Measurements from ENCODE around the gene PARP14. TPM values are rescaled to one million over a fixed set of nuclear protein-coding genes. Genes with fewer than 3 reads are reported as not detected.

PARP14 gene
- total and polyA plus RNA-seq, 2 experiments from 2014 or later: 5.6 to 11.7 TPM

DNA sequence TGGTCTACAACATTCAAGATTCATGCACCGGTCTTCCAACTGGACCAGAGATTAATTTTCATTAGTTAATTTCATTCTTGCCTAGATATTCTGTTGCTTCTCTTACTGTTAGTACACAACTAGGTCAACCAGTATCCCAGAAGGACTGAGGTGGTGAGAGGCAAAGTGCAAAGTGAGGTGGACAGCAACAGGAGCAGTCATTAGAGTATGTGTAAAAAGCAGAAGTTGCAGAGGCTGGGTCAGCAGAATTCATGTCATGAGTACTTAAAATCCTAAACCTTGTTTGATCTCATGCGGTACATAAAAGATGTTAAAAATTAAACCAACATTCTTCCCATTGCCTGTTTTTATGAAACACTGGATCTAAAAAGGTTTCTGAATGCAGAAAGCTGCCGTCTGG lies 46.7 kb downstream of the PARP14 start:
- TF ChIP-seq EZH2phosphoT487 (IDR thresholded peaks at IDR 0.05; ENCODE audit: insufficient read depth, low read depth) (no peak), EZH2 (IDR thresholded peaks at IDR 0.05; ENCODE audit: insufficient read depth, poor library complexity, severe bottlenecking) (no peak)
- DNase-seq: no peak
- Histone ChIP-seq H3K9ac (no peak overlapping the region), H2AFZ (no peak overlapping the region), H3K4me2 (ENCODE audit: unreplicated experiment) (no peak overlapping the region), H3K79me2 (ENCODE audit: insufficient read depth) (no peaks in the 10 kb centered on the region), H4K20me1 (ENCODE audit: insufficient read depth) (no peaks in the 10 kb centered on the region), H3K4me1 (ENCODE audit: insufficient read depth) (no peaks in the 10 kb centered on the region), H3K9me2 (ENCODE audit: insufficient read depth) (no peaks in the 10 kb centered on the region), H3K4me3 (no peak overlapping the region), H3K9me3 (ENCODE audit: low read depth) (no peaks in the 10 kb centered on the region), H3K27ac (no peak overlapping the region), H3F3A (ENCODE audit: insufficient read depth) (no peaks in the 10 kb centered on the region), H3K36me3 (ENCODE audit: low read depth) (no peaks in the 10 kb centered on the region), H3K27me3 (replicated peaks; ENCODE audit: insufficient read depth) (no peaks in the 10 kb centered on the region)
- WGBS, 2 experiments (ENCODE audit: low coverage in 1 of 2, low lambda C conversion rate in 2 of 2, missing lambda C conversion rate in 2 of 2): 51 to 56% methylated on average over 3 of the region's 3 CpGs
- in situ Hi-C loops (cut with MboI): no loop called here

DNA sequence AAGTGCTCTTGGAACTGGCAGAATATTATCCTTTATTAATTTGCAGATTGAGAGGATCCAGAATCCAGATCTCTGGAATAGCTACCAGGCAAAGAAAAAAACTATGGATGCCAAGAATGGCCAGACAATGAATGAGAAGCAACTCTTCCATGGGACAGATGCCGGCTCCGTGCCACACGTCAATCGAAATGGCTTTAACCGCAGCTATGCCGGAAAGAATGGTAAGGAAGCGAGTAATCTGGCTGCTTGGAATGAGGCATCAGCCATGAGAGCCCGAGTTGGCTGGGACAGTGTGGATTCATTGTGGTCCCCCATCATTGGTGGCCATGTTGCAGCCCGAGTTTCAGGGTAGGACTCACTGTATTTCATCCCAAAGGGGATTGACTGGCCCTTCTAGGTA lies 47.1 kb downstream of the PARP14 start:
- Histone ChIP-seq H3K9me3 (ENCODE audit: low read depth) (no peaks in the 10 kb centered on the region), H3K4me2 (ENCODE audit: unreplicated experiment) (no peak overlapping the region), H2AFZ (no peak overlapping the region), H3K4me3 (no peak overlapping the region), H3K36me3 (ENCODE audit: low read depth) (no peaks in the 10 kb centered on the region), H3F3A (ENCODE audit: insufficient read depth) (no peaks in the 10 kb centered on the region), H3K4me1 (ENCODE audit: insufficient read depth) (no peaks in the 10 kb centered on the region), H3K9me2 (ENCODE audit: insufficient read depth) (no peaks in the 10 kb centered on the region), H4K20me1 (ENCODE audit: insufficient read depth) (no peaks in the 10 kb centered on the region), H3K27ac (no peak overlapping the region), H3K9ac (no peak overlapping the region), H3K79me2 (ENCODE audit: insufficient read depth) (no peaks in the 10 kb centered on the region), H3K27me3 (replicated peaks; ENCODE audit: insufficient read depth) (no peaks in the 10 kb centered on the region)
- no peak for DNase-seq
- in situ Hi-C loops (cut with MboI): no loop called here
- TF ChIP-seq EZH2phosphoT487 (IDR thresholded peaks at IDR 0.05; ENCODE audit: insufficient read depth, low read depth) (no peak), EZH2 (IDR thresholded peaks at IDR 0.05; ENCODE audit: insufficient read depth, poor library complexity, severe bottlenecking) (no peak)
- WGBS, 2 experiments (ENCODE audit: low coverage in 1 of 2, low lambda C conversion rate in 2 of 2, missing lambda C conversion rate in 2 of 2): 62 to 69% methylated on average over 9 of the region's 9 CpGs

DNA sequence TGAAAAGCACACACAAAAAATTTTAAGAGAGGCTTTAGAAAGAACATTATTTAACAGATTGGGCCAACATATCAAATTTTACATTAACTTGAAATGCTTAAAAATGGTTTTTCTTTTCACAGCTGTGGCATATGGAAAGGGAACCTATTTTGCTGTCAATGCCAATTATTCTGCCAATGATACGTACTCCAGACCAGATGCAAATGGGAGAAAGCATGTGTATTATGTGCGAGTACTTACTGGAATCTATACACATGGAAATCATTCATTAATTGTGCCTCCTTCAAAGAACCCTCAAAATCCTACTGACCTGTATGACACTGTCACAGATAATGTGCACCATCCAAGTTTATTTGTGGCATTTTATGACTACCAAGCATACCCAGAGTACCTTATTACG lies 47.5 kb downstream of the PARP14 start:
- in situ Hi-C loops (cut with MboI): no loop called here
- 98 to 99% methylated on average over 3 of the region's 3 CpGs for WGBS, 2 experiments (ENCODE audit: low coverage in 1 of 2, low lambda C conversion rate in 2 of 2, missing lambda C conversion rate in 2 of 2)
- no peak overlapping the region for H2AFZ ChIP-seq
- no peak for DNase-seq
- H3K4me3 ChIP-seq: no peak overlapping the region
- TF ChIP-seq EZH2 (IDR thresholded peaks at IDR 0.05; ENCODE audit: insufficient read depth, poor library complexity, severe bottlenecking) (no peak), EZH2phosphoT487 (IDR thresholded peaks at IDR 0.05; ENCODE audit: insufficient read depth, low read depth) (no peak)
- no peaks in the 10 kb centered on the region for H4K20me1 ChIP-seq (ENCODE audit: insufficient read depth)
- H3K79me2 ChIP-seq (ENCODE audit: insufficient read depth): no peaks in the 10 kb centered on the region
- no peaks in the 10 kb centered on the region for H3K9me2 ChIP-seq (ENCODE audit: insufficient read depth)
- H3K9me3 ChIP-seq (ENCODE audit: low read depth): no peaks in the 10 kb centered on the region
- H3K36me3 ChIP-seq (ENCODE audit: low read depth): no peaks in the 10 kb centered on the region
- no peak overlapping the region for H3K9ac ChIP-seq
- H3K4me2 ChIP-seq (ENCODE audit: unreplicated experiment): no peak overlapping the region
- H3K27ac ChIP-seq: no peak overlapping the region
- no peaks in the 10 kb centered on the region for H3K27me3 ChIP-seq (replicated peaks; ENCODE audit: insufficient read depth)
- H3F3A ChIP-seq (ENCODE audit: insufficient read depth): no peaks in the 10 kb centered on the region
- no peaks in the 10 kb centered on the region for H3K4me1 ChIP-seq (ENCODE audit: insufficient read depth)

DNA sequence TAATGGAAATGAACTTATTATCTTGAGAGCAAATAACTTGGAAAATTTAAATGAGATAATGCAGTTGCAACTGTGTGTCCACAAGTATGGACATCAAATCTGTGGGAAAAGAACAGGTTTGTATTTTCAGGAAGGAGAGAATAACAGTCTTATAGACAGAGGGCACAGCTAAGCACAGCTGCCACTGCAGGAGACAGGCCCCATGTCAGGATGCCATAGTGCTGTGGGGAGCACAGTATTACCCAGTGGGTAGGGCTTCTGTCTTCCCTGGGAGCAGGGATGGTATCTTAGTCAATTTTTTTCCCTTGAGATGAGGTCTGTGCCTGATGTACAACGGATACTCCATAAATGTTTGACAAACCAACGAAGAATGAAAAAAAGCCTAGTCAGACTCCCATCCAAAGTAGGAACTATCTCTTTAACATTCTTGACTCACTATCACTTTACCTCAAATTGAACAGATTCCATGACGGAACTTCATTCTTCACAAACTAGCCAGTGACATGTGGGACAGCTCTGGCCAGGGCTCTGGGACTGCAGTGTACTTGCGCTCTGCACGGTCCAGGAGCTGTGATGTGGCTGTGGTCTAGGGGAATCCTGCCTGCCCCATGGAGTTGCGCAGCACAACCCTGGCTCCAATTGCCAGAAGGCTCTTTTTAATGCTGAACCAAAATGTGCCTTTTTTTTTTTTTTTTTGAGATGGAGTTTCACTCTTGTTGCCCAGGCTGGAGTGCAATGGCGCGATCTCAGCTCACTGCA lies 48.3 kb downstream of the PARP14 start:
- 94 to 95% methylated on average over 8 of the region's 8 CpGs for WGBS, 2 experiments (ENCODE audit: low coverage in 1 of 2, low lambda C conversion rate in 2 of 2, missing lambda C conversion rate in 2 of 2)

More for the DNA sequence above, 48.3 kb downstream of the PARP14 start:
- TF ChIP-seq EZH2phosphoT487 (IDR thresholded peaks at IDR 0.05; ENCODE audit: insufficient read depth, low read depth) (no peak), EZH2 (IDR thresholded peaks at IDR 0.05; ENCODE audit: insufficient read depth, poor library complexity, severe bottlenecking) (no peak)
- Histone ChIP-seq H2AFZ (no peak overlapping the region), H3K9ac (no peak overlapping the region), H3K79me2 (ENCODE audit: insufficient read depth) (no peaks in the 10 kb centered on the region), H3K27me3 (replicated peaks; ENCODE audit: insufficient read depth) (no peaks in the 10 kb centered on the region), H3F3A (ENCODE audit: insufficient read depth) (no peaks in the 10 kb centered on the region), H3K4me1 (ENCODE audit: insufficient read depth) (no peaks in the 10 kb centered on the region), H3K4me3 (no peak overlapping the region), H3K9me3 (ENCODE audit: low read depth) (no peaks in the 10 kb centered on the region), H3K27ac (no peak overlapping the region), H3K36me3 (ENCODE audit: low read depth) (no peaks in the 10 kb centered on the region), H3K4me2 (ENCODE audit: unreplicated experiment) (no peak overlapping the region), H3K9me2 (ENCODE audit: insufficient read depth) (no peaks in the 10 kb centered on the region), H4K20me1 (ENCODE audit: insufficient read depth) (no peaks in the 10 kb centered on the region)
- no peak for DNase-seq
- in situ Hi-C loops (cut with MboI): no loop called here

Data from GM23248 (cell line).